Suppressor macrophage (primary cell): ENCODE measurements around the gene MYH16.
"Not testable (repeated sequence)": the region's sequence is repeated elsewhere in the genome, so short reads cannot be mapped to it uniquely, and the experiment has no call there.

Source experiments
- DNase-seq, 4 experiments: peaks; one replicate each; pipeline ENCODE4 v3.0.0-alpha.2; 2020 to 2022
- total RNA-seq, 17 experiments: gene quantifications; one replicate each; lab custom pipeline; 2026; ENCODE audit warnings: mixed read lengths in 6 of 17, inconsistent platforms in 3 of 17; lab: John Stamatoyannopoulos, UW

MYH16 gene
- 0 to 4.1 (median 0) reads per million in 17 experiments for total RNA-seq

- no peak for DNase-seq
Observed at GRCh38 chr7:99272476-99273045, at the start of gene MYH16. Gene MYH16, plus strand, starts transcription at chr7:99272839.

GRCh38 chr7:99224263-99224898 lies 48.3 kb upstream of the MYH16 start:
- DNase-seq: not testable (repeated sequence)

- no peak for DNase-seq
Observed at GRCh38 chr7:99224899-99225265, 47.8 kb upstream of the MYH16 start.

GRCh38 chr7:99229234-99229633 lies 43.4 kb upstream of the MYH16 start:
- no peak for DNase-seq

GRCh38 chr7:99232082-99232770 lies 40.4 kb upstream of the MYH16 start:
- DNase-seq: no peak

GRCh38 chr7:99232955-99233354 lies 39.7 kb upstream of the MYH16 start:
- DNase-seq: not testable (repeated sequence)

GRCh38 chr7:99234185-99234584 lies 38.5 kb upstream of the MYH16 start:
- no peak for DNase-seq

- DNase-seq: no peak
Observed at GRCh38 chr7:99235925-99236324, 36.7 kb upstream of the MYH16 start.

- DNase-seq: not testable (repeated sequence)
Observed at GRCh38 chr7:99237876-99238275, 34.8 kb upstream of the MYH16 start.

GRCh38 chr7:99238558-99239341 lies 33.9 kb upstream of the MYH16 start:
- DNase-seq: no peak

- DNase-seq: no peak
Observed at GRCh38 chr7:99242682-99243081, 30.0 kb upstream of the MYH16 start.

- DNase-seq: no peak
Observed at GRCh38 chr7:99243751-99244337, 28.8 kb upstream of the MYH16 start.

- DNase-seq: peak in 2 of 4 experiments; percentile 9 to 15
Observed at GRCh38 chr7:99244939-99245338, 27.7 kb upstream of the MYH16 start.

GRCh38 chr7:99248391-99249095 lies 24.1 kb upstream of the MYH16 start:
- DNase-seq: peak; percentile 84 to 95 (median 84)

- no peak for DNase-seq
Observed at GRCh38 chr7:99249985-99250575, 22.6 kb upstream of the MYH16 start.

GRCh38 chr7:99252166-99252895 lies 20.3 kb upstream of the MYH16 start:
- DNase-seq: no peak

GRCh38 chr7:99253369-99253768 lies 19.3 kb upstream of the MYH16 start:
- no peak for DNase-seq

- DNase-seq: no peak
Observed at GRCh38 chr7:99254390-99254789, 18.2 kb upstream of the MYH16 start.

GRCh38 chr7:99255463-99255862 lies 17.2 kb upstream of the MYH16 start:
- peak in 3 of 4 experiments; percentile 29 to 55 (median 35) for DNase-seq

- no peak for DNase-seq
Observed at GRCh38 chr7:99257065-99257464, 15.6 kb upstream of the MYH16 start.

- DNase-seq: no peak
Observed at GRCh38 chr7:99257675-99258074, 15.0 kb upstream of the MYH16 start.
